ENCODE results near the gene ABCB7.
"Not testable (repeated sequence)": the region's sequence is repeated elsewhere in the genome, so short reads cannot be mapped to it uniquely, and the experiment has no call there.

The ABCB7 gene

GRCh38 chrX:75086731-75087195 is 69.3 kb downstream of the ABCB7 start:
- DNase-seq, result no peak

GRCh38 chrX:75084757-75085156 is 71.3 kb downstream of the ABCB7 start:
- DNase-seq, result no peak

DNA sequence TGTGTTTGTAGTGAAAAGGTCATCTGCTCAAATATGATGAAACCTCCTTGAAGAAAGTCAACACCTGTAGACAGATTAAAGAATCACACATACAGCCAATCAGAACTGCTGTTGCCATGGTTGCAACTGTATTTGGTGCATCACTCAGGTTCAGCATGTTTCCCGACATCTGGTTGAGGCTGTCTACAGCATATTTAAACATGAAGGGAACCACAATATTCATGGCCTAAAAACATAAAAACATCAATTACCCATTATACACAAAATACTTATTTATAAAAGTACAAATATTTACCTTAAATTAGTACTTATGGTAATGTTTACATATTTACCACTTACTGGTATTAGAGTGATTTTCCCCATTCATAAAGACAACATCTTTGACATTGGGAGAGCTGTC is 79.7 kb downstream of the ABCB7 start:
- DNase-seq, result no peak

DNA sequence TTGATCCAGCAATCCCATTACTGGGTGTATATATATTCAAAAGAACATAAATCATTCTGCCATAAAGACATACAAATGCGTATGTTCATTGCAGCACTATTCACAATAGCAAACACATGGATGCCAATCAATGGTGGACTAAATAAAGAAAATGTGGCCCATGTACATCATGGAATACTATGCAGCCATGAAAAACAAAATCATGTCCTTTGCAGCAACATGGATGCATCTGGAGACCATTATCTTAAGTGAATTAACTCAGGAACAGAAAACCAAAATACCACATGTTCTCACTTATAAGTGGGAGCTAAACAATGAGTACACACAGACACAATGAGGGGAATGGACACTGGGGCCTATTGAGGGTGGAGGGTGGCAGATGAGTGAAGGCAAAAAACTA is 81.6 kb downstream of the ABCB7 start:
- no peak for DNase-seq

DNA sequence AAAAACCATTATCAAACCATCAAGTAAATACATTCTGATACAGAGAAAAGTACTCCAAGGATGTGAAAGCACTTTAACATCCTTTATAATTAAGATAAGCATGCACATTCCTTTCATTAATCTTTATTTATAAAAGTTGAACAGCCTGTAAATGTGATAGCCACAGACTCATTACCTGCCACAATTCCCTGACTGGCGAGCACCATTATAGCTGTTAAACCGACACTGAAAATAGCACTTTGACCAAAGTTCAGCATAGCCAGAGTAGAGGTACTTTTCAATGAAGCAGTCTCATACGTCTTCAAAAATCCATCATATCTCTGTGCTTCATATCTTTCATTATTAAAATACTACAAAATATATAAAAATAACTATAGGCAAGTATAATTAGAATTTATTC is 84.7 kb downstream of the ABCB7 start:
- no peak for DNase-seq

DNA sequence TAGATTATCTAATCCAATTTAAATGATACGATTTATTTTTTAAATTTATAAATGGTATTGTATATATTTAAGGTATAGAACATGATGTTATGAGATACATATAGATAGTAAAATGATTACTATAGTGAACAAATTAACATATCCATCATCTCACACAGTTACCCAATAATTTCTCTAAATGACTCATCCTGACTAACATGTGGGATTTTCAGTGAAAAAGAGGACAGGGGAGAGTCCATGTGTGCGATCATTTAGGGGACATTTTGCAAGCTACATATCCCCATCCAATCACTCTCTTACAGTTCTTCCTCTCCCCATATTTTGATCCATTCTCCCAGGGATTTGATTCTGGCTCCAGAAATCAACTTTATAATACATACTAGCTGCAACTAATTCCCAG is 88.2 kb downstream of the ABCB7 start:
- DNase-seq, result no peak

DNA sequence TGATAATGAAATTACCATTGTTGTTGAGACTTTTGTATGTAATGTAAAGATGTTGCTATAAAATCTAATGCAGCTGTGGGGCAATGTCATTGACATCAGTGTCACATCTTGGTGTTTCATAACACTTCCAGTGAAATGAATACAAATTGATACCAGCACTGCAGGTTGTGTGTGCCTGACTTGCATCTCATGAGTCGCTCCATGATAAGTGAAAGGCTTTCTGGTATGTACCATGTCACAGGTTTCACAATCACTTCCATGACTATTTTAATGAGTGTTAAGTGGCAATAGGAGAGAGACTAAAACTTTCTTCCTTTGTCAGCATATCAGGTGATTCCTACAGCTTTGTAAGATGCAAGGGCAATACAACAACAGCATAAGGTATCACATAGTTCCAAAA is 94.4 kb downstream of the ABCB7 start:
- DNase-seq, result no peak

GRCh38 chrX:75051047-75051446 is 105.0 kb downstream of the ABCB7 start:
- DNase-seq, result no peak

DNA sequence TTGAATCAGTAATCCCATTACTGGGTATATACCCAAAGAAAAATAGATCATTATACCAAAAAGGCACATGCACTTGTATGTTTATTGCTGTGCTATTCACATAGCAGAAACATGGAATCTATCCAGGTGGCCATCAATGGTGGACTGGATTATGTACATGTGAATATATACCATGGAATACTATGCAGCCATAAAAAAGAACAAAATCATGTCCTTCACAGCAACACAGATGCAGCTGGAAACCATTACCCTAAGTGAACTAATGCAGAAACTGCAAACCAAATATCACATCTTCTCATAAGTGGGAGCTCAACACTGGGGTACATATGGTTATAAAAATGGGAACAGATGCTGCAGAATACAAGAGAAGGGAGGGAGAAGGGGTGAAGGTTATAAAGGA is 110.7 kb downstream of the ABCB7 start:
- no peak for DNase-seq

GRCh38 chrX:75044142-75044541 is 111.9 kb downstream of the ABCB7 start:
- DNase-seq, result not testable (repeated sequence)

GRCh38 chrX:75038925-75039324 is 117.2 kb downstream of the ABCB7 start:
- no peak for DNase-seq
